Astrocyte (in vitro differentiated cells and primary cell): ENCODE data around the gene PLCG2. TPM values are rescaled to one million over a fixed set of nuclear protein-coding genes. Genes with fewer than 3 reads are reported as not detected.

Experiments used
- DNase-seq: peaks from one replicate; pipeline ENCODE4 v3.0.0-alpha.2; 2010; ENCODE audit warnings: low read depth
- FAIRE-seq: peaks from 2 replicates; lab custom pipeline; 2011; peaks lifted over from hg19 to GRCh38; lab: Jason Lieb, UNC
- H2AFZ ChIP-seq: 2 replicates; pipeline ENCODE4 v1.6.0; 2012; ENCODE audit warnings: low read depth, low read length, inconsistent platforms
- H3K27ac ChIP-seq: 2 replicates; pipeline ENCODE4 v1.5.1; 2011; ENCODE audit warnings: low read depth, low read length, inconsistent platforms
- H3K27me3 ChIP-seq: 2 replicates; pipeline ENCODE4 v1.6.0; 2011; ENCODE audit warnings: low read length, inconsistent platforms; ENCODE audit not compliant: insufficient read depth
- H3K36me3 ChIP-seq: 2 replicates; pipeline ENCODE4 v1.5.1; 2011; ENCODE audit warnings: low read length, inconsistent platforms; ENCODE audit not compliant: insufficient read depth
- H3K4me1 ChIP-seq: 2 replicates; pipeline ENCODE4 v1.5.1; 2011; ENCODE audit warnings: low read length, inconsistent platforms; ENCODE audit not compliant: insufficient read depth
- H3K4me2 ChIP-seq: 2 replicates; pipeline ENCODE4 v1.6.0; 2012; ENCODE audit warnings: low read length, inconsistent platforms
- H3K4me3 ChIP-seq: 2 replicates; pipeline ENCODE4 v1.5.1; 2011; ENCODE audit warnings: low read depth, mild to moderate bottlenecking, low read length, inconsistent platforms; ENCODE audit not compliant: insufficient read depth
- H3K79me2 ChIP-seq: 2 replicates; pipeline ENCODE4 v1.6.0; 2012; ENCODE audit warnings: mild to moderate bottlenecking, low read length, inconsistent platforms; ENCODE audit not compliant: insufficient read depth
- H3K9ac ChIP-seq: 2 replicates; pipeline ENCODE4 v1.6.0; 2012; ENCODE audit warnings: mild to moderate bottlenecking, low read length, inconsistent platforms
- H3K9me3 ChIP-seq: 2 replicates; pipeline ENCODE4 v1.5.1; 2012; ENCODE audit warnings: low read depth, mild to moderate bottlenecking, low read length, inconsistent platforms; ENCODE audit not compliant: insufficient read depth
- H4K20me1 ChIP-seq: 2 replicates; pipeline ENCODE4 v1.6.0; 2012; ENCODE audit warnings: low read length, inconsistent platforms; ENCODE audit not compliant: insufficient read depth
- H3K27ac Mint-ChIP-seq: one replicate; pipeline ENCODE4 v1.8.0; 2021; ENCODE audit warnings: mild to moderate bottlenecking, mixed read lengths; ENCODE audit not compliant: unreplicated experiment
- H3K27me3 Mint-ChIP-seq: one replicate; pipeline ENCODE4 v1.8.0; 2021; ENCODE audit warnings: low read depth, mixed read lengths; ENCODE audit not compliant: unreplicated experiment
- H3K36me3 Mint-ChIP-seq: one replicate; pipeline ENCODE4 v1.8.0; 2021; ENCODE audit warnings: low read depth, mixed read lengths; ENCODE audit not compliant: unreplicated experiment
- H3K4me1 Mint-ChIP-seq: one replicate; pipeline ENCODE4 v1.8.0; 2021; ENCODE audit warnings: low read depth, mixed read lengths; ENCODE audit not compliant: unreplicated experiment
- H3K4me3 Mint-ChIP-seq: one replicate; pipeline ENCODE4 v1.8.0; 2021; ENCODE audit warnings: mild to moderate bottlenecking, moderate library complexity, mixed read lengths; ENCODE audit not compliant: unreplicated experiment
- H3K9me3 Mint-ChIP-seq: one replicate; pipeline ENCODE4 v1.8.0; 2021; ENCODE audit warnings: mild to moderate bottlenecking, mixed read lengths; ENCODE audit not compliant: unreplicated experiment
- EZH2 ChIP-seq: IDR thresholded peaks from 2 replicates; pipeline ENCODE4 v1.6.1; 2012; ENCODE audit warnings: mild to moderate bottlenecking, low read length, inconsistent platforms; ENCODE audit not compliant: insufficient read depth
- total RNA-seq: library from RNA; stranded (reverse); gene quantifications from 2 replicates; pipeline ENCODE4 v1.2.1, GENCODE V29; 2021
- TF ChIP-seq, protein P1 (sequence below): IDR thresholded peaks from 2 replicates; pipeline ENCODE4 v1.5.1; 2011; ENCODE audit warnings: low read depth, mild to moderate bottlenecking, inconsistent platforms, low read length, moderate library complexity; ENCODE audit not compliant: insufficient read depth

PLCG2 gene
- total RNA-seq, 1 donor from 2014 or later: 3.1 TPM

DNA sequence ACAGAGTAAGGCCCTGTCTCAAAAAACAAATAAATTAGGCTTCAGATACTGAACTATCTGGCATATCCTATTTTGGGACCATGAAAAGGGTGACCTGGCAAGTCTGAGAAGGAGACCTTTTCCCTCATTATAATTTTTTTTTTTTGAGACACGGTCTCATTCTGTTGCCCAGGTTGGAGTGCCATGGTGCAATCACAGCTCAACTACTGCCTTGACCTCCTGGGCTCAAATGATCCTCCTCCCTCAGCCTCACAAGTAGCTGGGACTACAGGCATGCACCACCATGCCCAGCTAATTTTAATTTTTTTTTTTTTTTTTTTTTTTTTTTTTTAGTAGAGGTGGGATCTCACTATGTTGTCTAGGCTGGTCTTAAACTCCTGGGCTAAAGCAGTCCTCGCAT, 37.3 kb downstream of the PLCG2 start:
- H3K36me3 ChIP-seq: no peaks in the 10 kb centered on the region
- Mint-ChIP-seq H3K4me3 (no peak overlapping the region), H3K36me3 (peaks cover 3% of the 10 kb centered on the region), H3K27ac (no peak overlapping the region), H3K27me3 (peaks cover 20% of the 10 kb centered on the region), H3K9me3 (peaks cover 14% of the 10 kb centered on the region), H3K4me1 (peaks cover 2% of the 10 kb centered on the region)
- H3K27me3 ChIP-seq: peaks cover 3% of the 10 kb centered on the region
- FAIRE-seq (no peak), DNase-seq (no peak)
- H2AFZ ChIP-seq: no peak overlapping the region
- H3K9ac ChIP-seq: no peak overlapping the region
- TF ChIP-seq, protein P1, sequence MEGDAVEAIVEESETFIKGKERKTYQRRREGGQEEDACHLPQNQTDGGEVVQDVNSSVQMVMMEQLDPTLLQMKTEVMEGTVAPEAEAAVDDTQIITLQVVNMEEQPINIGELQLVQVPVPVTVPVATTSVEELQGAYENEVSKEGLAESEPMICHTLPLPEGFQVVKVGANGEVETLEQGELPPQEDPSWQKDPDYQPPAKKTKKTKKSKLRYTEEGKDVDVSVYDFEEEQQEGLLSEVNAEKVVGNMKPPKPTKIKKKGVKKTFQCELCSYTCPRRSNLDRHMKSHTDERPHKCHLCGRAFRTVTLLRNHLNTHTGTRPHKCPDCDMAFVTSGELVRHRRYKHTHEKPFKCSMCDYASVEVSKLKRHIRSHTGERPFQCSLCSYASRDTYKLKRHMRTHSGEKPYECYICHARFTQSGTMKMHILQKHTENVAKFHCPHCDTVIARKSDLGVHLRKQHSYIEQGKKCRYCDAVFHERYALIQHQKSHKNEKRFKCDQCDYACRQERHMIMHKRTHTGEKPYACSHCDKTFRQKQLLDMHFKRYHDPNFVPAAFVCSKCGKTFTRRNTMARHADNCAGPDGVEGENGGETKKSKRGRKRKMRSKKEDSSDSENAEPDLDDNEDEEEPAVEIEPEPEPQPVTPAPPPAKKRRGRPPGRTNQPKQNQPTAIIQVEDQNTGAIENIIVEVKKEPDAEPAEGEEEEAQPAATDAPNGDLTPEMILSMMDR: no peak
- TF ChIP-seq EZH2: no peak
- H3K27ac ChIP-seq: no peak overlapping the region
- no peaks in the 10 kb centered on the region for H3K9me3 ChIP-seq
- H3K4me1 ChIP-seq: no peaks in the 10 kb centered on the region
- H4K20me1 ChIP-seq: no peaks in the 10 kb centered on the region
- H3K4me2 ChIP-seq: no peak overlapping the region
- no peak overlapping the region for H3K4me3 ChIP-seq
- H3K79me2 ChIP-seq: no peaks in the 10 kb centered on the region

DNA sequence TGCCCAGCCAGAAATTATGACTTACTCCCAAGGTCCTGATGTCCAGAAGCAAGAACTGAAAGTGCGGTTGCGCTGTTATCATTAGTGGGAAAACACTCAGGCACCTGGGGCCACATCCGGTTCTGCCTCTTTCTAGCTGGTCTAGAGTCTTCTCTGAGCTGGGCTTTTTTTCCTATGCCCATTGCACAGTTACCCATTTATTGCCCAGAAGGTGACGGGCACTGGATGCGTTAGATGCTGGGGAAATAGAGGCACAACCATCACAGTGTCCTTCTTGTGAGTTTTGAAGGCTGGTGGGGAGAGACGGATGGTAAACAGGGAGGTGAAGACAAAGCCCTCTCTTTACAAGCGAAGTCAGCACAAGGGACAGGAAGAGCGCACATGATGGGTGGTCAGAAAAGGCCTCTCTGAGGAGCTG, 37.7 kb downstream of the PLCG2 start:
- Histone ChIP-seq H2AFZ (no peak overlapping the region), H3K27ac (no peak overlapping the region), H3K4me1 (no peaks in the 10 kb centered on the region), H3K4me2 (no peak overlapping the region), H3K27me3 (peaks cover 3% of the 10 kb centered on the region), H3K79me2 (no peaks in the 10 kb centered on the region), H3K36me3 (no peaks in the 10 kb centered on the region), H3K4me3 (no peak overlapping the region), H4K20me1 (no peaks in the 10 kb centered on the region), H3K9ac (no peak overlapping the region), H3K9me3 (no peaks in the 10 kb centered on the region)
- Mint-ChIP-seq H3K4me1 (peaks cover 4% of the 10 kb centered on the region), H3K27ac (no peak overlapping the region), H3K4me3 (no peak overlapping the region), H3K27me3 (peaks cover 20% of the 10 kb centered on the region), H3K9me3 (peaks cover 14% of the 10 kb centered on the region), H3K36me3 (peaks cover 3% of the 10 kb centered on the region)
- FAIRE-seq (no peak), DNase-seq (no peak)
- TF ChIP-seq, protein P1: no peak
- no peak for TF ChIP-seq EZH2

DNA sequence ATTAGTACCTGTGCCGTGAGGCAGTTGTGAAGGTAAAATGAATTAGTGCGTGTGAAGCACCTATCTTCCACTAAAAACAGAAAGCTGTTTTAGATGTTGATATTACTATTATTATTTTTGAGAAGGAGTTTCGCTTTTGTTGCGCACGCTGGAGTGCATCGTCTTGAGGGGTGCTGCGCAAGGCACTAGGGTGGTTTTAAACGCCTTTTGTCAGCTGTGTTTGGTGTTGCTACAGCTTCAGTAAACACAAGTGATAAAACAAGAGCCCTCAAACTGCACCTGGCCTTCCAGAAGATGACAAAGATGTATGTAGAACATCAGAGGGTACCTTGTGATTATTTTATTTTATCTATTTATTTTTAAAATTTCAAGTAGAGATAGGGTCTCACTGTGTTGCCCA, 38.2 kb downstream of the PLCG2 start:
- TF ChIP-seq, protein P1: no peak
- TF ChIP-seq EZH2: no peak

More for the DNA sequence above, 38.2 kb downstream of the PLCG2 start:
- no peaks in the 10 kb centered on the region for H4K20me1 ChIP-seq
- no peaks in the 10 kb centered on the region for H3K9me3 ChIP-seq
- H3K36me3 ChIP-seq: no peaks in the 10 kb centered on the region
- H3K27me3 ChIP-seq: peaks cover 3% of the 10 kb centered on the region
- peaks cover 20% of the 10 kb centered on the region for H3K27me3 Mint-ChIP-seq
- no peak for DNase-seq
- peaks cover 3% of the 10 kb centered on the region for H3K36me3 Mint-ChIP-seq
- no peak overlapping the region for H3K9ac ChIP-seq
- H3K27ac ChIP-seq: no peak overlapping the region
- H2AFZ ChIP-seq: no peak overlapping the region
- H3K4me3 ChIP-seq: no peak overlapping the region
- H3K4me1 Mint-ChIP-seq: peaks cover 4% of the 10 kb centered on the region
- no peak overlapping the region for H3K4me2 ChIP-seq
- H3K4me1 ChIP-seq: no peaks in the 10 kb centered on the region
- no peaks in the 10 kb centered on the region for H3K79me2 ChIP-seq
- no peak overlapping the region for H3K27ac Mint-ChIP-seq
- no peak for FAIRE-seq
- peaks cover 12% of the 10 kb centered on the region for H3K9me3 Mint-ChIP-seq
- no peak overlapping the region for H3K4me3 Mint-ChIP-seq
